A549 (cell line): ENCODE measurements around the gene ADAMTS2. TPM values are rescaled to one million over a fixed set of nuclear protein-coding genes. Genes with fewer than 3 reads are reported as not detected.

Source experiments
- ATAC-seq, 2 experiments: fragments of 200-7000 bp in 1 of 2; fragments of >200 bp in 1 of 2; cut with Nextera tagmentation in 1 of 2; cut with Tn5 transposase in 1 of 2; 3 replicates each; pipeline versions ENCODE4 v1.8.0 to v1.9.1; 2018 to 2020; ENCODE audit warnings: mild to moderate bottlenecking in 1 of 2, moderate library complexity in 1 of 2
- CTCF ChIA-PET: fragments of 300-600 bp; sonication (Branson Sonifier 250); formaldehyde crosslinking; extraction: SDS; loops from one replicate; lab custom pipeline; 2021; ENCODE audit warnings: antibody characterized with exemption, inconsistent platforms; lab: Yijun Ruan, JAX
- POLR2A ChIA-PET: fragments of 350-600 bp; formaldehyde crosslinking; extraction: SDS; loops from one replicate; lab custom pipeline; 2021; ENCODE audit warnings: antibody characterized with exemption, inconsistent platforms; lab: Yijun Ruan, JAX
- DNase-seq, 2 experiments: peaks; one replicate each; pipeline versions ENCODE4 v3.0.0 to v3.0.0-alpha.2; 2011 to 2016; ENCODE audit warnings: low read depth in 1 of 2, low spot score in 1 of 2
- FAIRE-seq: peaks from 2 replicates; lab custom pipeline; 2011; peaks lifted over from hg19 to GRCh38; lab: Jason Lieb, UNC
- H3K27ac ChIP-seq, 2 experiments: fragments of >200 bp; sonication (Bioruptor Twin); formaldehyde crosslinking; 3 replicates each; pipeline ENCODE4 v1.5.1; 2016 to 2017
- H3K4me1 ChIP-seq: fragments of >200 bp; sonication (Bioruptor Twin); formaldehyde crosslinking; 3 replicates; pipeline ENCODE4 v1.6.1; 2016
- H3K4me2 ChIP-seq: fragments of >200 bp; sonication (Bioruptor Twin); formaldehyde crosslinking; 3 replicates; pipeline ENCODE4 v1.6.1; 2016
- H3K4me3 ChIP-seq: fragments of >200 bp; sonication (Bioruptor Twin); formaldehyde crosslinking; 3 replicates; pipeline ENCODE4 v1.5.1; 2016
- H3K9me3 ChIP-seq: fragments of >200 bp; sonication (Bioruptor Twin); formaldehyde crosslinking; 3 replicates; pipeline ENCODE4 v1.6.1; 2016
- ATOH8 ChIP-seq: fragments of 250-450 bp; sonication (Bioruptor Pico); IDR thresholded peaks from 2 replicates; pipeline ENCODE4 v1.5.0; 2020; ENCODE audit warnings: low read depth, mild to moderate bottlenecking, moderate library complexity
- CBX2 ChIP-seq: fragments of 200-600 bp; sonication (generic); IDR thresholded peaks from 2 replicates; pipeline ENCODE4 v1.6.1; 2016; ENCODE audit warnings: low read depth, mild to moderate bottlenecking, borderline replicate concordance
- CBX8 ChIP-seq: fragments of 200-600 bp; sonication (generic); IDR thresholded peaks from 2 replicates; pipeline ENCODE4 v1.6.1; 2016
- CTCF ChIP-seq: fragments of >200 bp; sonication (Bioruptor Twin); formaldehyde crosslinking; IDR thresholded peaks from 3 replicates; pipeline ENCODE4 v1.5.1; 2016
- FOSB ChIP-seq: fragments of 250-450 bp; sonication (Bioruptor Pico); IDR thresholded peaks from 2 replicates; pipeline ENCODE4 v1.5.0; 2020; ENCODE audit warnings: mild to moderate bottlenecking, moderate library complexity
- FOSL2 ChIP-seq, 2 experiments: fragments of 450-650 bp in 1 of 2; fragments of >200 bp in 1 of 2; sonication (Bioruptor Twin) in 1 of 2; formaldehyde crosslinking; IDR thresholded peaks; 2 replicates each; pipeline versions ENCODE4 v1.5.0 to v1.6.1; 2016 to 2020; ENCODE audit warnings: mild to moderate bottlenecking in 1 of 2, moderate library complexity in 1 of 2
- HOXA7 ChIP-seq: fragments of 250-450 bp; sonication (Bioruptor Pico); IDR thresholded peaks from 2 replicates; pipeline ENCODE4 v1.5.0; 2020; ENCODE audit warnings: mild to moderate bottlenecking, moderate library complexity
- HOXB13 ChIP-seq: fragments of 250-450 bp; sonication (Bioruptor Pico); IDR thresholded peaks from 2 replicates; pipeline ENCODE4 v1.5.0; 2020; ENCODE audit warnings: low read depth, mild to moderate bottlenecking, moderate library complexity
- JUN ChIP-seq, 2 experiments: fragments of >200 bp; sonication (Bioruptor Twin); formaldehyde crosslinking; IDR thresholded peaks; 2 replicates in 1 of 2; 3 replicates in 1 of 2; pipeline ENCODE4 v1.6.1; 2016 to 2017
- MAX ChIP-seq: IDR thresholded peaks from 2 replicates; pipeline ENCODE4 v1.6.1; 2012
- POLR2AphosphoS2 ChIP-seq: conservative IDR thresholded peaks from 2 replicates; pipeline ENCODE4 v1.6.1; 2012; ENCODE audit warnings: low read length, improper control_type of control experiment, inconsistent platforms
- RFX5 ChIP-seq: fragments of 450-650 bp; IDR thresholded peaks from 2 replicates; pipeline ENCODE4 v1.7.1; 2014; ENCODE audit warnings: antibody characterized with exemption, mild to moderate bottlenecking, moderate library complexity
- RNF2 ChIP-seq: fragments of 200-600 bp; sonication (generic); IDR thresholded peaks from 2 replicates; pipeline ENCODE4 v1.6.1; 2016; ENCODE audit warnings: low read depth, mild to moderate bottlenecking, antibody characterized with exemption, moderate library complexity, borderline replicate concordance
- TFCP2L1 ChIP-seq: fragments of 250-450 bp; sonication (Bioruptor Pico); IDR thresholded peaks from 2 replicates; pipeline ENCODE4 v1.5.0; 2021; ENCODE audit warnings: mild to moderate bottlenecking
- TP53 ChIP-seq: fragments of 250-450 bp; sonication (Bioruptor Pico); IDR thresholded peaks from 2 replicates; pipeline ENCODE4 v1.5.0; 2021; ENCODE audit warnings: mild to moderate bottlenecking, moderate library complexity
- ZSCAN20 ChIP-seq: fragments of 250-450 bp; sonication (Bioruptor Pico); IDR thresholded peaks from 2 replicates; pipeline ENCODE4 v1.8.0; 2022; ENCODE audit warnings: mild to moderate bottlenecking, moderate library complexity
- WGBS: methylation state at CpG from one replicate; pipeline ENCODE4 v1.1.6; 2017; ENCODE audit errors: missing lambda C conversion rate; 5-methylcytosine and 5-hydroxymethylcytosine counted together
- polyA plus RNA-seq, 4 experiments: library from polyadenylated mRNA; depleted of rRNA in 3 of 4; stranded (reverse); fragments of >200 nt; fragmentation: RNase III in 1 of 4; extraction: RNeasy Plus Mini Kit Qiagen cat#74134 plus additional on column Dnase treatment in 1 of 4; gene quantifications; 2 replicates in 3 of 4; 3 replicates in 1 of 4; pipeline ENCODE4 v1.2.3, GENCODE V29; 2011 to 2017
- TF ChIP-seq, protein P1 (sequence below): fragments of >200 bp; sonication (Bioruptor Twin); formaldehyde crosslinking; IDR thresholded peaks from 2 replicates; pipeline ENCODE4 v1.6.1; 2016
- TF ChIP-seq, protein P2 (sequence below): fragments of 250-450 bp; sonication (Bioruptor Pico); IDR thresholded peaks from 2 replicates; pipeline ENCODE4 v1.5.0; 2021; ENCODE audit warnings: mild to moderate bottlenecking, moderate library complexity, borderline replicate concordance

ADAMTS2 gene
- polyA plus RNA-seq, 2 of the 4 experiments (the other 2 are of a cell fraction): not detected

DNA sequence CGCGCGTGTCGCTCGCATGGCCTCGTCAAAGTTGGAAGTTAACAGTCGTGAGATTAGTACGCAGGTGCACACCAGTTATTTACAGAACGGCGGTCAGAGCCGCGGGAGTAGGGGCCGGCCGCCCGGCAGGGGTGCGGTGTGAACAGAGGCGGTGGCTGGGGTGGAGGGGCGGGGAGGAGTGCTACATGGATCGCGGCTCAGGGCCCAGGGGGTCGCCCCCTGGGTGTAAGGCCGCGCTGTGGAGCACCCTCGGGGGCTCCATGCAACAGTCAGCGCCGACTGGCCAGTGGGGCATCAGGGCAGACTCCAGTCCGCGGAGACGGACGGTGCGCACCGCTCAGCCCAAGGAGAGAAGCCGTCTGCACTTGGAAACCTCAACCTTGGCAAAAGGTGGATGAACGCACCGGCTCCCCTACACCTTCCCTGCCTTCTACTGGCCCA, 224.8 kb downstream of the ADAMTS2 start:
- no peak for FAIRE-seq
- ChIA-PET CTCF (no interaction called here), POLR2A (no interaction called here)
- Histone ChIP-seq H3K9me3 (peaks cover 20% of the 10 kb centered on the region; the same call in 2 of the 3 replicates), H3K4me1 (no peaks in the 10 kb centered on the region), H3K4me2 (no peak overlapping the region), H3K4me3 (no peak overlapping the region), H3K27ac (no peak overlapping the region)
- ATAC-seq: no peak
- TF ChIP-seq HOXB13 (CRISPR knock-in tag): no peak
- 77% methylated on average over 33 of the region's 35 CpGs for WGBS
- DNase-seq: no peak

DNA sequence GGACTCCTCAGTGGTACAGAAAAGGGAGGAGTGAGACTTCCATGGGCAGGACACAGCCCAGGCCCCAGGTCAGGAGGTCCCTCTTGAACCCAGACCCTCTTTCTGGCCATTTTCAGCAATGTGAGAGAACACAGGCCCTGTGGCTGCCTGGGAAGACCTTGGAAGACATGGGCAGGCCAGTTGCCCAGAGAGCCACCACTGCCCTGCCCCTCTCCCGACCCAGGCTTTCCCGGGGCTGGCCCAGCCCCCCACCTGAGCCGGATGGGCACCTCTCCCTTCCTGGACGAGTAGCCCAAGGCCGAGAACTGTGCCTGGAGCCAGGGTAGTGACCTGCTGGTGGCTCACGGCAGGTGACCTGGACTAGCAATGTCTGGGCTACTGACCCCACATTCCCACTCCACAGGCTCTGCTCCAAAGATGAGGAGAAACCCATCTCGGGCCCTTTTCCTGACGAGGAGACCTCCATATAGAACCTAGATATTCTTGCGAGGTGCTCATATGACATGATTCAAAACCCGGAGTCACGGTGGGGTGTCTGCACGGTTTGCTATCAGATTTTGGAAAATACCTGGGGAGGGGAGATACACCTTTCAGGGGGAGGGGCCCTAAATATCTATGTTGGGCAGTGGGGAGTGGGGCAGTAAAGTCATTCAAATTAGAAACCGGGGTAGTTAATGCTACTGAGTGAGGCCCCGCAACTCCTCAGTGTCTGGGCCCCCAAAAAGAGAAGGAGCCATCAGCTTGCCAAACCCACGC, 225.7 kb downstream of the ADAMTS2 start:
- TF ChIP-seq ATOH8 (CRISPR knock-in tag): no peak
- no peak for TF ChIP-seq POLR2AphosphoS2
- no peak for TF ChIP-seq MAX
- TF ChIP-seq RFX5: no peak
- TF ChIP-seq CTCF: no peak
- TF ChIP-seq, protein P1, sequence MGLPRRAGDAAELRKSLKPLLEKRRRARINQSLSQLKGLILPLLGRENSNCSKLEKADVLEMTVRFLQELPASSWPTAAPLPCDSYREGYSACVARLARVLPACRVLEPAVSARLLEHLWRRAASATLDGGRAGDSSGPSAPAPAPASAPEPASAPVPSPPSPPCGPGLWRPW: no peak
- TF ChIP-seq RNF2: no peak
- TF ChIP-seq TP53 (CRISPR knock-in tag): no peak
- TF ChIP-seq FOSB (CRISPR knock-in tag): no peak
- TF ChIP-seq, protein P2, sequence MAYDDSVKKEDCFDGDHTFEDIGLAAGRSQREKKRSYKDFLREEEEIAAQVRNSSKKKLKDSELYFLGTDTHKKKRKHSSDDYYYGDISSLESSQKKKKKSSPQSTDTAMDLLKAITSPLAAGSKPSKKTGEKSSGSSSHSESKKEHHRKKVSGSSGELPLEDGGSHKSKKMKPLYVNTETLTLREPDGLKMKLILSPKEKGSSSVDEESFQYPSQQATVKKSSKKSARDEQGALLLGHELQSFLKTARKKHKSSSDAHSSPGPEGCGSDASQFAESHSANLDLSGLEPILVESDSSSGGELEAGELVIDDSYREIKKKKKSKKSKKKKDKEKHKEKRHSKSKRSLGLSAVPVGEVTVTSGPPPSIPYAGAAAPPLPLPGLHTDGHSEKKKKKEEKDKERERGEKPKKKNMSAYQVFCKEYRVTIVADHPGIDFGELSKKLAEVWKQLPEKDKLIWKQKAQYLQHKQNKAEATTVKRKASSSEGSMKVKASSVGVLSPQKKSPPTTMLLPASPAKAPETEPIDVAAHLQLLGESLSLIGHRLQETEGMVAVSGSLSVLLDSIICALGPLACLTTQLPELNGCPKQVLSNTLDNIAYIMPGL: no peak
- TF ChIP-seq JUN (IDR thresholded peaks at IDR 0.05): no peak
- TF ChIP-seq TFCP2L1 (CRISPR knock-in tag): no peak
- no peak for TF ChIP-seq HOXA7 (CRISPR knock-in tag)
- no peak for TF ChIP-seq CBX2
- TF ChIP-seq CBX8: no peak
- TF ChIP-seq ZSCAN20 (CRISPR knock-in tag): no peak
- no peak for TF ChIP-seq FOSL2 (IDR thresholded peaks at IDR 0.05)
- TF ChIP-seq FOSL2 (CRISPR knock-in tag; IDR thresholded peaks at IDR 0.05): no peak
- TF ChIP-seq, all 56 proteins: peak for 0
- no peak for ATAC-seq
- CTCF ChIA-PET: no interaction called here
- H3K4me1 ChIP-seq: no peaks in the 10 kb centered on the region
- no peak for DNase-seq
- H3K9me3 ChIP-seq: peaks cover 17% of the 10 kb centered on the region; the same call in 2 of the 3 replicates
- FAIRE-seq: no peak
- no peak overlapping the region for H3K27ac ChIP-seq
- no peak overlapping the region for H3K4me3 ChIP-seq
- H3K4me2 ChIP-seq: no peak overlapping the region
- 33% methylated on average over 15 of the region's 15 CpGs for WGBS
- POLR2A ChIA-PET: no interaction called here
